HG03565 (cell line): ENCODE measurements around the gene GALNTL6.
A peak's percentile ranks its signal among the peaks of the same experiment; 100 is the strongest.

Source experiments
- ATAC-seq: cut with Tn5 transposase; IDR thresholded peaks from one replicate; pipeline ENCODE4 v1.9.1; 2021; ENCODE audit warnings: mild to moderate bottlenecking, moderate library complexity; ENCODE audit not compliant: unreplicated experiment

Gene GALNTL6

DNA sequence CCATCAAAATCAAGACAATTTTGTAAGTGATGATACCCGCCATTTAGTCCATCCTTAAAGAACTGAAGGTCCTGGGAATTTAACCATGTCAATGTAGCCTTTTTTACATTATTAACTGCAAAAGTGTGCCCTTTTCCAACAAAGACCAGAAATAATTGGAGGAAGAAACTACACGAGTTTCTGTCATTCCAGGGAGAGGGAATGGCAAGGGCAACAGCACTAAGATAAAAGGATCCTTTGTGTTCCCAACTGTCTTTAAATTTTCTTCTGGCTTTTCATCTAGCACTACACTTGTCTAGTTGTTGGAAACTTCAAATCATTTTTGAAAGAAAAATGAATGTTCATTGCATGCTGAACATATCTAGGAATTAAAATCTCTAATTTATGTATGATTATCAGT, 286.2 kb downstream of the GALNTL6 start:
- ATAC-seq, result no peak

DNA sequence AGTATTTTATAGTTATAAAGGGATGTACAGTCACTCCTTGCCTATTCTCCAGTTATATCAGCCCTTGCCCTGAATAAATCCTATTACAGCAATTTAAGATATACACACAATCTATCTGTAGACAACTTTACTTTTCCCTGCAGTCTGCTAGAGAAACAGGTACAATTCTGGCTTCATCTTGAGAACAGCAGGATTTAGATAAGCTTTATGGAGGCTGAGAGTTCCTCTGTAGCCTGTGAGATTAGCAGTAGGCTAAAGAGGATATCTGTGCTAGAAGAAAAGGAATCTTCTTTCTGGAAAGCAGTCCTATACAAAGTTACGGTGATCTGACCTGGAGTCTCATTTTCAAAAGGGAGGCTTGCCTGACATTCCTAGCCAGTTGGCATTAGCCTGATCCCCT, 290.3 kb downstream of the GALNTL6 start:
- ATAC-seq, result no peak

DNA sequence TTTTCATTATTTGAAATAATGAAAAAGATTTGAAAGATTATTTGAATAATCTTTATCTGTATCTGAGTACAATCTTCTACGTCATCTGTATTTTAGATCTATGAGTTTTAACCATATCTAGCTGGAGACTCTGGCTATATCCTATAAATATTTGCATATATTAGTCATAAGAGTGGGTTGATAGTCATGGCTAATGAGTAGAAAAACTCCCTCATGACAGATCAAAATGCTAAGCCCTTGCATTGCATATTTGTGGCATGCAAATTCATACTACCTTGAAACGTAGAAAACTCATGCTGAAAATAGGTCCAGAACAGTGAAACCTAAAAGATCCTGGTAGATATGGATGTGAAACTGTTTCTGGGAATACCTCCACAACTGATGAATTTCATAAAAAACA, 291.3 kb downstream of the GALNTL6 start:
- peak; percentile 34 for ATAC-seq

DNA sequence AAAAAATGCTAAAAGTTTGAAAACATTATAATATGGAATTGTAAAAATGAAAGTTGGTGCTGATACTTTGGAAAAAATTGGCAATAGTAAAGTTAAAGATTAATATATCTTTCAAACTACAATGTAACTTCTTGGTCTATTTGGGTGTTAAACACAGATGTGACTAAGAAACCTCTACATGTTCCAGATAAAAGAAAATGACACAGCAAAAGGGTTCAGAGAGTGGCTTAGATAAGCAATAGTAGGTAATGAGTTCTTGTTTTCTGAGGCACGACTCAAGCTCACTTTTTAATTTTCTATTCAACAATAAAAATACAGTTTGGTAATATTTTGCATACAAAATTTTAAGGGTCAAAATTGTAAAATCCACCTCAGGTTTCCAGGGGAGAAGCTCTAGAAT, 292.7 kb downstream of the GALNTL6 start:
- ATAC-seq, result no peak

DNA sequence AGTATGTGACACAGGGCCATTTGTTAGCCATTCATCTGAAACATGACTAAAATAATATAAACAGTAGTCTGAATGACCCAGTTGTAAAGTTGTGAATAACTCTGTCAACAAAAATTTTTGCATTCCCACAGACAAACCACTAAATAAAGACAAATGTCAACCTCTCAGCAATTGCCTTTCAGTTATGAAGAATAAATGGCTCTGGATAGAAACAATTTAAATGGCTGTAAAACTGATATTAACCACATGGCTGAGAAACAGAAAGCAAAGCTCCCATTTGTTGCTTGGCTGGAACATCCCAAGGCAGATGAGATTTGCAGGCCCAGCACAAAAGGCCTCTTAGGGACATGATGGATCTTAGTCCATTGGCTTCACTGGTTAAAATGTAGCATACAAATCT, 296.3 kb downstream of the GALNTL6 start:
- ATAC-seq, result no peak

DNA sequence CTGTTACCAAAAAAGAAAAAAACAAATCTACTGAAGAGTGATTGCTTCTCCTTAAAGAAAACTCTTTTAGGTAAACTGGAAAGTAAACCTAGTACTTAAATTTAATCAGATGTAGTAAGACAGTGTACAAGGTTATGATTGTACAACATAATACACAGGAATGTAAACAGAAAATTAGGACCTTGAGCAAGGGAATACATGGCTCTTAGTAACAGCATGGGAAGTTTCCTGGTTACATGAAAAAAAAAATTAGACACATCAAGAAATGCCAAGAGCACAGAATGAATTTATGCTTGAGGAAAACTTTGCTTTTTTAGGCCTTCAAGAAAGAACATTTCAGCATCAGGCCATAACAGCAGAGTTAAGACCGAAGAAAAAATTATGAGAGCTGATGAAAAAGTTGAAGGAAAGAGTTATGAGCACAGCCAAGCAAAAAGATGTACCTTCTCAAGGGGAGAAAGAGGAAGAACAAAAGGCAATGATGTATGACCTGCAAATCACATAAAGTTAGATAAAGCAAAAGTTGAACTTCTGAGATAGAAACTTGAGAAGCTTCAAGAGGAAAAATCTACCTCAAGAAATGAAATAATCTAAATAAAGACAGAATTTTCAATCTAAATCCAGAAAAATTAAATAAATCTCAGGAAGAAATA, 311.6 kb downstream of the GALNTL6 start:
- no peak for ATAC-seq

DNA sequence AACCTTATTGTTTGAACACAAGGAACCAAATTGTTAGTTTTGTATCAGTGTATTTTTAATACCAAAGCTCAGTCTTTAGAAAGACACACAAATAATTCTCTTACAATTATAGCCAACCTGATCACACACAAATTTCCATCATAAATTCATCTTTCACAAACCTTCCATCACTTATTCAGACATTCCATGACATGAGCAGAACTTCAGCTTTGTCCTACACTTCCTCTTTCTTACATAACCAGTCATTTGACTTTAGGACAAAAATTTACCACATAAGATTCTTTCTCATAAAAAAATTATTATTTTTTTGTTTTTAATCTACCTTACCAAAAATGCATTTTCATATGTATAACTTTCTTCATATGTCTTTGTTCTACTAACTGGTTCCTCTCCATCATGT, 312.2 kb downstream of the GALNTL6 start:
- ATAC-seq, result no peak

DNA sequence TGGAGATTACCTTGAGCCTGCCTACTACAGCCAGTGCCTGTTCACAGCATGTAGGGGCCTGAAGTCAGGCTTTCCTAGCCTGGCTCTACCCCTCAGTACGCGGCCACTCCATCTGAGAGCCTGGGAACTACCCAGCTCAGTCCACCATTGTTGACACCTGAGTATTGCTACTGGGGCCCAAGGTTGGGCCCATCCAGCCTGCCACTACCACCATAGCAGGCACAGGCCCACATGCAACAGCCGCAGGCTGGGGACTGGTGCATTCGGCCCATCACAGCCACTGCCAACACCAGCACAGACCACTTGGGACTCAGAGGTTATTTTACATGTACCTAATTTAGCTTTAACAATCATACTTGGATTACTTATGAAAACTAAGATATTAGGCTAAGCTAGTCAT, 314.0 kb downstream of the GALNTL6 start:
- no peak for ATAC-seq

DNA sequence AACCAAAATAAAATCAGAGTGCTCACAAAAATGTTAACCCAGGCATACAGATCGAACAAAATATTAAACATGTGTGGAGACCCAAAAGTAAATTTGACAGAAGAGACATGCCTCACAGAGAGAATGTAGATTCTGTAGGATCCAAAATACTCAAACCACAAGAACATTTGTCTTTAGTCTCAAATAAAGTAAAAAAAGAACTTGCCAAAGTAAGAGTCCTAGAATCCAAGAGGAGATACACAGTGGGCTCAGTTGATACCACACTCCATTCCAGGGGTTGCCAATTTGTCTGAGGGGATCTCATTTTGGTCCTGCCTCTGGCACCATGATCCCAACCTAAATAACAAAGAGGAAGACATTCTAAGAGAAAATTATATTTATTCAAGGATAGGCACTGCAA, 316.4 kb downstream of the GALNTL6 start:
- no peak for ATAC-seq

DNA sequence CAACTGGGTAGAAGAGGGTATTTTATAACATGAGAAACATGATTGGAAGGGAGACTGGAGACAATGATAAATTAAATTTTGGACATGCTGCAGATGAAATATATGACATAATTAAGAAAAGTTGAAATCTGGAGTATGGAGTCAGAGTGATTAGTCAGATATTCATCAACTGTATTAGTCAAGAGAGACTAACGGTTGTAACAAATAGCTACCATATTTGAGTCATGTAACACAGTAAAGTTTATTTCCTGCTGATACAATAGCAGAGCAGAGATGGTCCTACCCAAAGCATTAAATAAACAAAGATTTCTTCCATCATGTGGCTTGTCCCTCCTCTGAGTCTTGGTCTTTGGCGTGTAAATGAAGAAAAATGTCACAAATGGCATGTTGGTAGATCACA, 321.3 kb downstream of the GALNTL6 start:
- ATAC-seq, result no peak

DNA sequence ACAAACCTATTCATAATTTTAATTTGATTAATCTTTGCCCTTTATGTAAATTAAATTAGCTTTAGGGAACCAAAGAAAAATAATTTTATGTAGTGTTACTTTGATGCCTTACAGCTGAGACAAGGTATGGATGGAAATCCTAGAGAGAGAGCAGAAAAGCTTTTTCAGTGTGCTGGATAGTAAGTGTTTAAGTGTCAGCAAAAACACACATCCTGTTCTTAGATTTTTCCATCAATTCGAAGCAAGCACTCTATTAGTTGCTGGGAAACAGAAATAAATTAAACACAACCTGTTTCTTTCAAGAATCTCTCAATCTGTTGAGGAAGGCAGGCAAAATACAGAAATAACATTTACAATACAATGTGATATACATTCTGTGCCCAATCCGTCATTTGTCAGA, 327.8 kb downstream of the GALNTL6 start:
- ATAC-seq, result no peak

DNA sequence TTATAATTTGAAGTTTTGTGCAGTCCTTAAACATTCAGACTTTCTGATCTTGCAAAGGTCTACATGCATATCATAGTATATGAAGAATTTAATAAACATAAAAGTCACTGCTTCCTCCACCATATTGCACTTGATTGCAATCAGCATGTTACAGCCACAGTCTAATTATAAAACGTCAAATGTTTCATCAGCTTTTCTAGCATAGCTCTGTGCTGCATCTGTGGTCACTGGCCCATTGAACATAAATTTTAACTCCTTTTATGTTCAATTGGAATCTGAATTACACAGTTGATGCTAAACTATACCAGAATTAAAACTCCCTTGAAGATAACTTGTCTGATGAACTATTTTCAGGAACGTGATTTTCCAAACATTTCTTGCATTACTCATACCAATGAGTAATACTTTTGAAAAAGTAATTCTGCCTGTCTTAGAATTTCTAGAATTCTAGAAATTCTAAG, 329.1 kb downstream of the GALNTL6 start:
- ATAC-seq, result no peak

DNA sequence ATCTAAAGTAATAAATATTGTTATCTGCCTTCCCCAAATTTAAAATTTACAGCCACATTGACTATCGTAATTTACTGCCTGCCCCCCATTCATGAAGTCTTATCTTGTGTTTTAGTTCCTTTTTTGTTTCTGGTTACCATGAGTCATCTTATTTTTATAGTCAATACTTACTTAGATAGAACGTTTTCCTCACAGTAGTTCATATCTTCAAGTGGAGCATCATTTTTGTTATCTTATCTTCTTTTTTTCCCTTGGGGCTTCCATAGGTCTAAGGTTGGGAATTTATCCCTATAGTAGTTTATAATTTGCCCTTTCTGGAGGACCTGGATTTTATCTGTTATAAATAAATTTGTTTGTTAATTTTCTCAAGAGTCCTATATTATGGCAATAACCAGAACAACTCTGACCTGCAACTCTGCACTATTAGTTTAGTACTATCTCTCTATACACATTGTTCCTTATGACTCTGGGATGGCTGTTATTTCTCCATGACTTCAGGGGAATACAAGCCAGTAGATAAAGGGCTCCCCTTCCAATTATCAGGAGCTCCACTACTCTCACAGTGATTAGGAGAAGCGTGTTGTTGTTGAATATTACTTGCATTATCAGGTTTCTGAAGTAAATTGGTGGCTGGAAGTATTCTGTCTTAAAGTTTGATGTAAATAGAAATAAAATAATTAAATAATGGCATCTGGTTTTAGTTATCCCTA, 330.6 kb downstream of the GALNTL6 start:
- ATAC-seq, result no peak

DNA sequence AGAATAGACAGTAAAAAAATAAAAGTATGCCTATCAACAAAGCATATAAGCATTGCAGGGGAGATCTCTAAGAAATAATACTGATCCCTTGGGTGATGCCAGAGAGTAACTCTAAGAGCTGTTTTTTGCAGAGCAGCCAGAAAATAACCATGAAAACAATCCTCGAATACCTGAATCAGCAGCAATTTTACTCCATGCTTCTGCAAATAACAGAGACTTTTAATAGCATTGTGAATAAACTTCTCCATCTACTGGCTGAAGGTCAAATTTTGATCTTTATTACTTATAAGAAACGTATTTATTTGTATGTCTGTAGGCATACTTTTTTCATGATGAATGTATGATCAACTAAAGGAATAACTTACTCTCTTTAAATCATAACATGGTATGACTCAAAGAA, 334.5 kb downstream of the GALNTL6 start:
- no peak for ATAC-seq

DNA sequence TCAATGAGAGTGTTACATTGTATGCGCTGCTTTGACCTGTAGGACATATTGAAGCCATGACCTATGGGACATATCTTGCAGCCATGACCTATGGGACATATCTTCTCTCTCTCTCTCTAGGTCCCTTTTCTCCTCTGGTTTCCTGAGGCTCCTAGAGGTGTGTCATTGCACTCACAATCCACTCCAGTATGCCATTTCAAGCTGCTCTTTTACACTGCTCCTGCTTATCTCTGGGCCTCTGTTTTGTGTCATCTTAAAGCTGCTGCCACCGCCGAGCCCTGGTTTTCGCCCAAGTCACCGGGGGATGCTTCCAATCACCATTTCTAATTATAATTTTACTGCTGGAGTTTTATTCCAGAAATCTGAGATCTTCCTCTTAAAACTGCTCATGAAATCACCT, 336.1 kb downstream of the GALNTL6 start:
- no peak for ATAC-seq

DNA sequence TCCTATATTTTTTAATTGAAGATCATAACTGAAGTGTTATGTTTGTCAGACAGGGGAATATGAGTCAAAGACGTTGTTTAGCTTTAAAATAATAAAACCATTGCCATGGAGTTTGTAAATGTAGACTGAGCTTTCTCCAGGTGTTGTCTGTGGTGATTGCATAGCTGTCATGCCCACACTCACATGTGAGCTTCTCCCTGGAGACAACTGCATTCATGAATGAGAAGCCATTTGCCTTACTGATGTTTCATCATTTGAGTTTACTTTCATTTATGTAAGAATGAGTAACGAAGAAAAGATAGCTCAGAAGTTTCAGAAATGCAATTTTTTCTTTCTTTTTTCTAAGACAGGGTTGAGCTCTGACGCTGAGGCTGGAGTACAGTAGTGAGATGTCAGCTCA, 339.1 kb downstream of the GALNTL6 start:
- no peak for ATAC-seq

DNA sequence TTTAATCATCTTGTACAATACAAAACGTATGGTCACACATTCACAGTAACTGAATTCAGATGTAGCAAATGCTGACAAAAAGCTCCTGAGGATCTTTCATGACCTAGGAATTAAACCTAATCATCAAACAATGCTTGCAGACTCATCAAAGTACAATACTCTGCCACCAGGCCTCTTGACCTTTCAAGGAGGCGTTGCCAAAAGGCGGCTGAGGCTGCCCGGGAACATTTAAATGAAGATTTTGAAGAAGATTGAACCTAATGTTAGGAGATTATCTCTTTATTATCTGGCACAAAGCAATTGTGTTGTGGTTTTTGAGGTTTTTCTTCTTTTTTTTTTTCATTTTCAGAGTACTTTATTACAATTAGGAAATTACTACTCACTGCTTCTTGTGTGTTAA, 340.5 kb downstream of the GALNTL6 start:
- ATAC-seq, result no peak

DNA sequence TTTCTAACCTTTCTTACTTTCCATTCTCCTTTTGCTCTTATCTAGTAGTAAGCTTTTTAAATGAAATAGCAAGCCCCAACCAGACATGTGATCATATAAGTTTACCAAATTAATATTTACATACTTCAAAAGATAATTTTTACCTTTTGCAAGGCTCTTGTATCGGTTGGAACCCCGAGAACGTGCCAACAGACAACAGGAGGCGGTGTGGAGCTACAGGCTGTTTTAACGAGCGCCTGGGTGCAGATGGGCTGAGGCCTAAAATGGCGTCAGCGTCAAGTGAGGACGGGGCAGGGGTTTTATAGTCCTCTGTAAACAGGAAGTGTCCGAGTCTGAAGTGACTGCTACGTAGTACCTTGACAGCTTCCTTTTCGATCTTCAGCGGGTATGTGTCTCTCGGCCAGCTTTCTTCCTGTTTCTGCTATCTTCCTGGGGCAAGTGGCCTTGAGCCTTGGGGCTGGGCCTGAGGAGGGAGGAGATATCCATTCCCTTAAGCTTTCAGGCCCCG, 342.7 kb downstream of the GALNTL6 start:
- ATAC-seq, result no peak

DNA sequence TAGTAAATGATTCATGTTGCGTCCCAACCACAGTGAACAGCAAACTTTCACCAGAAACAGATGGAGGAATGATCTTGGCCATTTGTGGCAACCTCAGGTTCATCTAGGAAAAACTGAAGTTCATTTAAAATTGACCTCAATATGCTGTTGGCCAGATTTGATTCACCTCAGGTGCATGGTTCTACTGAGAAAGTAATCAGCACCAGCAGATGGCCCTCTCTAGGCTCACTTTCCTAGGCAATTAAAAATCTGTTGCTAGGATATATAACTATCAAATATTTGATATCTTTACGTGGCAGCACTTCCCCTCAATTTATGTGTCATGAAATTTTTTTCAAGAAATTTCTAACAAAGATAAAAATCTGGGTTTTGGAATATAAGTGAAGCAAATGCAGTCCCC, 344.7 kb downstream of the GALNTL6 start:
- no peak for ATAC-seq

DNA sequence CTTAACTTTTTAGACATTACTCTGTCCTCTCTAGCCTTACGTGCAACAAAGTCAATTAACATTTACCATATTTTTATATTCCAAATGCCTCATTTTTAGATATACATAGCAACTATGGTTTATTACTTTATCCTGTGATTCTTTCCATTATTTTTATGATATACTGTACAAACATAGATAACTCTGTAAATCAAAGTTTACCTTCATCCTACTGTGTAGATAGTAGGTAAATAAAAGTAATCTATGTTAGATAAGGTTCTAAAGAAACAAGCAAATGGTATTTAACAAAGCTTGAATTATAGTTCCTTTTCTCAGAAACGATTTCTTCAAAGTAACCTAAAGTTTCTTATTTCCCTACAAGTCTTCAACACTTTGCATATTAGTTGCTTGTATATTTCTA, 350.0 kb downstream of the GALNTL6 start:
- no peak for ATAC-seq

DNA sequence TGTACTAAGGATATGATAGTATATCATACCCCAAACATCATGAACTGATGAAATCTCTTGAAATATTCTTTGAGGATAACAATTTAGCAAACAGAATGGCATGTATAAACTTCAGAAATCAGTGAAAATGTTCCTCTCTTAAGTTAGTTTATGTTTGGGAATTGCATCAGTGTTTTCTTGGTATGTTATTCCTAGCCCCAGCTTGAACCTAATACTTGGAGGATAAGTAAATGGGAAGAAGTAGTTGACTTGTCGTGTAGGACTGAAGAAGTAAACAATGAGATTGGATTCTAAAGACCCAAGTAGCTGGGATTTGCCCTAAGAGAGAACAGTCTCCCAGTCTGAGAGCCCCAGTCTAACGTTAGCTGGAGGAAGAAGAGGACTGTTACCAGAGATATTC, 355.7 kb downstream of the GALNTL6 start:
- ATAC-seq, result no peak

DNA sequence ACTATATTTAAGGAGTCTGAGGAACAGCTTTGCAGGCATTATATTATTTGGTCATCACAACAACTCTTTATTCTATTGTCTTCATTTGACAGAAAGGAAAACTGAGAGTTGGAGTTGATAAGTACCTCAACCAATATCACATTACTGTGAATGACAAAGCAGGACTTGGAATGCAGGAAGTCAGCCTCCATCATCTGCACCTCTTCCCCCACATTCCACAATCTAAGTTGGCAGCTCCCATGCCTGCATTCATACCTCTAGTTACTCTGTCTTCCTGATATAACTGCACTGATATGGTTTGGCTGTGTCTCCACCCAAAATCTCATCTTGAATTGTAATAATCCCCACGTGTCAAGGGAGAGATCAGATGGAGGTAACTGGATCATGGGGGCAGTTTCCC, 356.7 kb downstream of the GALNTL6 start:
- no peak for ATAC-seq

DNA sequence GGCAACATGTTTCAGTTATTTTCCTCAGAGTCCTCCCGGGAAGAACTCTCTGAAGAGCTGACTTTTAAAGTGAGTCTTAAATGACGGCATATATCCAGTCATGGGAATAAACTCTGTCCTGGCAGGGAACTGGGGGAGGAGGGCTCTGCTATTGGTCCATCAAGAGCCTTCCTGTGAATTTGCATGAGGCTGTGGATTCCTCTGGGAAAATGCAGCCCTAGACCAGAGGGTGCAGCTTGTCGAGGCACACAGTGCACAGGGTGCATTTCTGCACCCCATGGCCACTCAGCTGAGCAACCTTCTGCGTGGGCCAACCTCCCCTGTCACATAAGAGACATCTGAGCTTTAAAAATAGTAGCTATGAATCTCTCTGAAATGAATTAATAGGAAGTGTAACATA, 360.0 kb downstream of the GALNTL6 start:
- no peak for ATAC-seq
